Daoy (cell line): ENCODE data around the gene CFAP74. TPM values are rescaled to one million over a fixed set of nuclear protein-coding genes. Genes with fewer than 3 reads are reported as not detected.
A peak's percentile ranks its signal among the peaks of the same experiment; 100 is the strongest.

Source experiments
- DNase-seq: peaks from one replicate; pipeline ENCODE4 v3.0.0-alpha.2; 2015; ENCODE audit warnings: low read depth
- total RNA-seq: library from RNA; depleted of rRNA; stranded (reverse); fragments of >200 nt; shearing (Covaris generic); gene quantifications from 2 replicates; pipeline ENCODE4 v1.2.3, GENCODE V29; 2014

The CFAP74 gene
- total RNA-seq, 1 experiment from 2014 or later = not detected

- DNase-seq = no peak
These were observed 87.4 kb downstream of the CFAP74 start for GRCh38 chr1:1915911-1916840.

- no peak for DNase-seq
These were observed 88.5 kb downstream of the CFAP74 start, which contains the start of gene CALML6 for GRCh38 chr1:1914971-1915692. CALML6 (plus strand) TSS chr1:1915260; CDS start chr1:1915281, 21 bp downstream.

GRCh38 chr1:1914101-1914970, 89.2 kb downstream of the CFAP74 start:
- no peak for DNase-seq

GRCh38 chr1:1911350-1912041, 92.1 kb downstream of the CFAP74 start:
- DNase-seq = no peak

- DNase-seq = no peak
These were observed 92.8 kb downstream of the CFAP74 start for GRCh38 chr1:1910651-1911331.

- no peak for DNase-seq
These were observed 93.5 kb downstream of the CFAP74 start for GRCh38 chr1:1910033-1910465.

GRCh38 chr1:1908506-1908791, 95.1 kb downstream of the CFAP74 start:
- no peak for DNase-seq

GRCh38 chr1:1907098-1907736, 96.4 kb downstream of the CFAP74 start:
- peak; percentile 18 for DNase-seq

- peak; percentile 83 for DNase-seq
These were observed 97.1 kb downstream of the CFAP74 start for GRCh38 chr1:1906185-1907097.

- DNase-seq = no peak
These were observed 100.4 kb downstream of the CFAP74 start for GRCh38 chr1:1903224-1903623.

GRCh38 chr1:1901641-1902294, 101.8 kb downstream of the CFAP74 start:
- DNase-seq = no peak

GRCh38 chr1:1900883-1901640, 102.5 kb downstream of the CFAP74 start:
- no peak for DNase-seq

- no peak for DNase-seq
These were observed 103.6 kb downstream of the CFAP74 start for GRCh38 chr1:1899967-1900327.

GRCh38 chr1:1899266-1899966, 104.2 kb downstream of the CFAP74 start:
- no peak for DNase-seq

- no peak for DNase-seq
These were observed 105.2 kb downstream of the CFAP74 start for GRCh38 chr1:1898246-1898933.

- no peak for DNase-seq
These were observed 107.9 kb downstream of the CFAP74 start for GRCh38 chr1:1895456-1896336.
